ENCODE measurements around the gene SDR39U1.

SDR39U1 gene

DNA sequence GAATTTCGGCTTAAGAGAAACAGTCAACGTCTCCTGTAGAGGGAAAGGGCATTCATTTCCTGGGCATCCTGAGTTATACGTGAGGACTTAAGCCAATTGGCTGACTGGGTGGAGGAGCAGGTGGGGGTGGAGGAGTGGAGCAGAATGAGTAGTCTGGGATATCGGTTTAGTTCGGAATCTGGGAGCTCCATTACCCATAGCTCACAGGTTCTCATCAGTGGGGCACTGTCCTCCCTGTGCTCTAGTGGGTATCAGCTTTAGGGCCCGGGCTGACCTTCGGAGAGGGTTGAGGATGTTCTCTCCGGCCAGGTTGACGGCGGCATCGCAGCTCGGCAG lies 704 bp downstream of the SDR39U1 start:
- no peak for DNase-seq

DNA sequence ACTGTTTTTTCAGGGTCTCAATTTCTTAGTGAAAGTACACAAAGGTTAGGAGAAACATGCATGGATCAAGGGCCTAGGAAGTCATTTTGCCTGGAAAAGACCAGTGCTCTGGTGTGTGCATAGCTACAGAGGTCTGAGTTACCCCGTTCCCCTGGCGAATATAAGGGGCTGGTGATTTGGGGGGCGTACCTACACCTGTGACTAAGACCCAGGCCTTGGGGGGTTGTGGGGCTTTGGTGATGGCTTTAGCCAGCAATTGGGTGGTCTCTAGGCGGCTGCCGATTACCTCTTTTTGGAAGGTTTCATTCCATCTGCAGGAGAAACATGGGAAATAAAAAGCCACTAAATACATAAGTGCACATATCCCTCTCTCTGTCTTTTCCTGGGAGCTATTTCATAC lies 1.1 kb downstream of the SDR39U1 start:
- no peak for DNase-seq

DNA sequence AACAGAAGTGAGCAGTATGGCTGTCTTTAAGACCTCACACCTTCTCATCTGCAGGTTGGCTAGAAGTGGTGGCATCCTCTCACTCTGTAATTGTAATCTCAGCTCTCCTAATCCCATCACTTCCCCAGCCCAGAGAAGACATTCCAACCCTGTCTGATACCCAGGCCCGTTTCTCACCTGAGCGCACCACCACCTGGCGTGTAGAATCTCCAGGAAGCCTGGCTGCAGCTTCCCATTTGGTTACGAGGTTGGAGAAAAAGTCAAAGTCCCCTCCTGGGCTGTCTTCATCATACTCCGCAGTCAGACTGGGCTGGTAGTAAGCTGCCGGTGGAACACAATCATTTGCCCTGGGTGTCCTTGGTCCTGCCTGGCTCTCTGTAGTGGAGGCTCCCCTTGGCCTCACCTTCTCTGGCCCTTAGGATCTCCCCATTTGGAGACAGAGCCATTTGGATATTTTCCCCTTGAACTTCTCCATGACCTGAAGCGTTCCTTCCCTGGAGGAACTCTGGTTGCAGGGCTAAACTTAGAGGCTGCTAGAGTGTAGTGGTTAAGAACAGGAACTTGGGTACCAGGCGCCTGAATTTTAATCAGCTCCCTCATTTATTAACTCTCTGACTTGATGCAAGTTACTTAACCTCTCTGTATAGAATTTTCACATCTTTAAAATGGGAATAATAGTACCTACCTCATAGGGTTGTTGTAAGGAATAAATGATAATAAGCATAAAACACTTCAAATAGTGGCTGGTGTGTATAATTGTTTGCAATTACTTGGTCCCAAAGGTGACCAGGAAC lies 1.8 kb downstream of the SDR39U1 start:
- no peak for DNase-seq

DNA sequence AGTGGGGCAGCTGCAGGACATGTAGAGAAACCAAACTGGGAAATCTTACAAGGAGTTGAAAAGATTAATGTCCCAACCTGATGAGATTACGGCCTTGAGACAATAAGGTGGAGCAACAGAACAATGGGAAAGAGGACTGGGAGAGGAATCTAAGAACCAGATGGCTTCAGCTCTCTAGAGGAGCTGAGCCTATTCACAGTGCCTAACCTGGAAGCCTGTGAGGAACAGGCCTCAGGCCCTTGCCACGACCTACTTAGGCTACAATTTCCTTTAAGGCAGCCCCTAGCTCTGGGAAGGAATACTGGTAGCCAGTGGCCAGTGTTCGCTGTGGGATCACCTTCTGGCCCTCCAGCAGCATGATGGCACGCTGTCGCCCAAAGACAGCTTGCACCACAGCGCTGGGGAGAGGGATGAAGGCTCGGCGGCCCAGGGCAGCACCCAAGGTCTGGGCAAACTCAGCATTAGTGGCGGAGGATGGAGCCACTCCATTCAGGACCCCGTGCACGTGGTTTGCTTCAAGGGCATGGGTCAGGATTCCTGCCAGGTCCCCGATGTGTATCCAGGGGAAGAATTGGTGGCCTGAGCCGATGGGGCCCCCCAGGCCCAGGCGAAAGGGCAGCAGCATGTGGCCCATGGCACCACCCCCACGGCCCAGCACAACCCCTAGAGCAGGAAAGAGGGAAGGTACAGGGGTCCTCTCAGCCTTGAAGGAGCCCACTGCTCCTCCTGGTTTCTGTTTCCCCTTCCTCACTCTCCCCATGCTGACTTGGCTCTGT lies 2.6 kb downstream of the SDR39U1 start:
- DNase-seq = no peak

DNA sequence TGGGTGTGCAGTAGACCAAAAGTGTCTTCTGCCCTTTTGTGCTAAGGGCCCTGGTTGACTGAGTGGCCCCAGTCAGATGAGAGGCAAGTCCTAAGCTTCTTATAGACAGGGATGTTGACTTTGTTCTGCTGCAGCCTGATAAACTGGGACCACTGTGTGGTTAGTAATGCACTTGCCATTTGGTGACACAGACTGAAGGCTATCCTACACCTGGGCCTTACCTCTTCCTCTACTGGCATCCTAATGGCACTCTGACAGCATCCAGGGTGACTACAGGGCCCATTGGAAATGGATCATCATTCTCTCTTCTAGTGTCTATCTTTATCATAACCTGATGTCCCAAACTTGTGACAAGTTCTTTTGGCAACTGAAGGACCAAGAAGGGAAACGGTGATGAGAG lies 3.3 kb downstream of the SDR39U1 start:
- DNase-seq = no peak

DNA sequence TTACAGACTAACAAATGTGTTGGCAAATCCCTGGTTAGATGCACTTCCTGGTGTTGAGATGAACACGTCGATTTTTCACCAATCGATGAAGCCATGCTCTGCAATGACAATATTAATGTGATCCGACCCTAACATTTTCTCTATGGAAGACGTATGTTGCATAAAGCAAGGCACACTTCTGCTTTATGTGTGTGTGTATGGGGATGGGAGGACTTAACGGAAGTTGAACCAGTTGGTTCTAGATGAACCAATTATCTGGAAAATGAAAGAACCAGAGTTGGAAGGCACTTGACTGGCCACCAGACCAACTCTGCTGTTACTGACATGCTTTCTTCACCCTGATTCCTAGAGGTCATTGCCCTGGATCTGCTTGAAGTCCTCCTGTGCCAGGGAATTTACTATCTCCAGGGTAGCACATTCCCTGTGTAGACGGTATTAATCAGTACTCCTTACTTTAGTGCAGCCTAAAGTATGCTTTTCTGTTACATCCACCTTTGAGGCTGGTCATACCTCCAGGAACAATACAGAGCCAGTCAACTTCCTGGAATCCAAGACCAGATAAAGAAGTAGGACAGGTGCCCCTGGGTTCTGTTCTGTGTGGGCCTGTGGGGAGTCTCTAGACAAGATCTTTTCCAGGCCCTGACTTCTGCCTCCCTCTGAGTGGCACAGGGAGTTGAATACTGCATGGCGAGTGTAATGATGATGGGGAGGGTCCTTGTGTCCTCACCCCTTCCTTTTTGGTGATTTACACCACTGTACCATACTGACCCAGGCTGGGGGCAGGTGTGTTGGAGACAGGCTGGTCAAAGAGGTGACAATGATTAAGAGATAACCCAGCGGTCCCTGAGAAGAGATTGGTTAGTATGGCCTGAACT lies 4.1 kb downstream of the SDR39U1 start:
- no peak for DNase-seq

DNA sequence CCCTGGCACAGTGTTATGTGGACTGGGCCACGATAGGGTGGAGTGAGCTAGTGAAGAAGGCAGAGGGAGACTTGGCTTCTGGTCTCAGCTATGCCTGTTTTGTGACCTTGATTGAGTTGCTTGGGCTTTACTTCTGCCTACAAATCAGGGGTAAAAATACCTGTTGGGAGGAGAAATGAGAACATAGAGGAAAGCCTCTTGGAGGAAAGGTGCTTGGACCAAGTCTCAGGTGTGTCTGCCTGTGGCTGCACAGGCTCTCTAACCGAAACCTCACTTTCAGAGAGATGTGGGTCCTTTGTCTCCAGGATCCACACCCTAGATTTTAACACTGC lies 4.9 kb downstream of the SDR39U1 start:
- DNase-seq = no peak

DNA sequence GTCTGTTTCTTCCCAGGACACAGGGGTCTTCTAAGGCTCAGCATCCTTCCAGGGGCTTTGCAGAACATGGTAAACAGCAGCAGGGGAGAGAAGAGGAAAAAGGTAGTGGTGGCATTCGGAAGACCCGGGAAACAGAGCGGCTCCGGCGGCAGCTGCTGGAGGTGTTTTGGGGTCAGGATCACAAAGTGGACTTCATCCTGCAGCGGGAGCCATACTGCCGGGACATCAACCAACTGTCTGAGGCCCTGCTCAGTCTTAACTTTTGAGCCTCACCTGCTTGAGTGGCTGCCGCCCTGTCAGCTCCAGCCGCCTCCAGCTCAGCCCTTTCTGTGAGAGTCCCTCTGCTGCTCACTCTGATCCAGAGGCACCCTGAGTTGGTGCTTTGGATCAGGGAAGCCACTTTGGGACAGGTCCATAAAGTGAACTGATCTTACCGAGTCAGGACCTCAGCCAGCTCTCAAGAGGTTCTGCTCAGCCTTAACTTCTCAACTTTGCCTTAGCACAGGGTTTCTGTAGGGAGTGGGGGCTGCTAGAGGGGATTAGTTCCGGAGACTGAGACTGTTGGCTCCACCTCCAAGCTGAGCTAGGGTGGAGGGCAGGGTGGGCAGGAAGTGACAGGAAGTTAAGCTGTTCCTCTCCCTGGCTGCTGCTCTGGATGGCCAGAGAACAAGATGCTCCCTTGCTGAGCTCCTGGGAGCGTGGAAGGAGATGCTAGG lies 5.4 kb downstream of the SDR39U1 start:
- DNase-seq = no peak

DNA sequence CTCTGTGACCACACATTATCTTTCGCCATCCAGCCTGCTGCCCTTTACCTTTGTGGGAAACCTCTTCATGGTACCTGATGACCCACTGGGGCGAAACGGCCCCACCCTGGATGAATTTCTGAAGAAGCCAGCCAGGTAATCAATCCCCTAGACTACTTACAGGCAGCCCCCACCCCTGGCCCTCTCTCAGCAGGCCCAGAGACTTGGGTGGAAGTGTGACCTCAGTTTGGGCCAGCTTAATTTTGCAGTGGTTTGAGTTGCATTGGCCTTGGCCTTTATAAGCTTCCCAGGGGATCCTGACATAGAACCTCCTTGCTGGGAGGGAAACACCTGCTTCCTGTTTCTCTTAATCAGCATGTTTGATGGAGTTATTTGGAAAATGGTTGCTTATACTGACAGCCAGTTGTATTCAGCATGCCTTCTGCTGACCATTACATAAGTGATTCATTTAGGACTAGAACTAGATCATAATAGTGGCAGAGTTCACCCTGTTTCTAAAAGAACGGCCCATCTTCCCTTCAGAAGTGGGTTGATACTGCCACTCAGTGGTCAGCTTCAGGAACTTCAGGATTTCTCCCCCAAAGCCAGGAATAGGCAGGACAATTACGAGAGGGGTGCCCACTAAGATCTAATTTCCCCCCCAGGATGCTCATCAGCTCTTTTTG lies 6.1 kb downstream of the SDR39U1 start:
- peak; percentile 40 for DNase-seq

DNA sequence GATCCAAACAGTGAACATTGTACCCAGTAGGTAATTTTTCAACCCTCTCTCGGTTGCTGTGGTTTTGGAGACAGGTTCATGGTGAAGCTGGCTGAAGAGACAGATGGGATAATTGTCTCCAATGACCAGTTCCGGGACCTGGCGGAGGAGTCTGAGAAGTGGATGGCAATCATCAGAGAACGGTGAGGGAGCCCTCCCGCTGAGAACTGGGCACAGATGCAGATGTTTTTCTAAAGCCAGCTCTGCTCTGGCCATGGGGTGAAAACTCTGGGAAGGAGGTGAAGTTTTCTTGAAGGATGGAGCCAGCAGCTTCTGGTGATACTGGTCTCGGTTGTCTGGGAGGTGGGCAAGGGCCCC lies 6.6 kb downstream of the SDR39U1 start:
- DNase-seq = no peak

DNA sequence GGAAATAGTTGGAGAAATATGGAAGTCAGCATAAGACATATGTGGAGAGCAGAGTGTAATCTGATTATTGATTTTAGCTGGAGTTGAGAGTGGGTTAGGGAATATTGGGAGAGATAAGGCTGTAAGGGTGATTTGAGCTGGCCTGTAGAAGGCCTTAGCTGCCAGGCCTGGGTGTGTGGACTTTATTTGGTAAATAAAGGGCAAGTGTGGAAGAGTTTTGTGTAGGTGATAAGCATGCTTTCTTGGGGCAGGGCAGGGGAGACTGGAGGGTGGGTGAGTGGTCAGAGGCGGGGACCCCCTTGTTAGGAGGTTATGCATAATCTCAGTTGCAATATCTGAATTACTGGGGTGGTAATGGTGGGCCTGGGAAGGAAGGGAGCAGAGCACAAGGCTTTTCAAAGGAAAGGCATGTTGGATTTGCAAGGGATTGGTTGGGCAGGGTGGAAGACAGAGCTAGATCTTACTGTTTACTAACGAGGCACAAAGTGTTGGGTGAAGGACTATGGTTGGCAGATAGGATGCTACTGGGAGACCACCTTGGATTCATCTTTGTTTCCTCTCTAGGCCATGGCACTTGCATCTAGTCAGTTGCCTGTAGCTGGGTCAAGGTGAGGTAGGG lies 7.3 kb downstream of the SDR39U1 start:
- DNase-seq = no peak

DNA sequence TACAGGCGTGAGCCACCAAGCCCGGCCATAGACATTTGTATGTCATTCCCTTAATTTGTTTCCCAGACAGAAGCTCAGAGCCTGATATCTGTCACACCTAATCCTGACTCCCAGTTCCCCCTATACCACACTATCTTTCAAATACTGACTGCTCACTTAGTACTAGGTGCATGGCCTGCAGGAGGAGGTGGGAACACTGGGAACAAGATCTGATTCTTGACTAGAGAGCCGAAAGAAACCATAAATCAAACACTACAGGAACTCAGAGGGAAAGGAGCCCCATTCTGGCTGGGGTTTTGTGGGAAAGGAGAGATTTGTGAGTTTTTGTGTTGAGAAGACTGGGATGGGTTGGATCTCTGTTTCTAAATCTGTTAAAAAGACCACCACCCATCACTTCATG lies 7.9 kb downstream of the SDR39U1 start:
- no peak for DNase-seq

DNA sequence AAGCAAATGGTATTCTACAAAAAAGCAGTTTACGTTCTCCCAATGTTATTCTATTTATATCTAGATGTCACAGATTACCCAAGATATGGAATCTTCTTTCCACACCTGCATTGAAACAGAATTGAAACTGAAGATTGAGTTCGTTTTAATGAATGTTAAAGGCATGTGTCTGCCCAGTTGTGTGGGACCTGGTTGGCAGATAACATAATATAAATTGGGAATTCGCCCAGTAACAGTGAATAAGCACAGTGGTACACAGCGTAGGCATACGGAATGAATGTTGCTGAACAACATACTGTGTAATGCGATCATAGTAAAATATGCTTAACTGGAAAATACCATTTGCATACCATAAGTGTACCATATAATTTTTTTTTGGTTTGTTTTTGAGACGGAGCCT lies 8.5 kb downstream of the SDR39U1 start:
- no peak for DNase-seq

DNA sequence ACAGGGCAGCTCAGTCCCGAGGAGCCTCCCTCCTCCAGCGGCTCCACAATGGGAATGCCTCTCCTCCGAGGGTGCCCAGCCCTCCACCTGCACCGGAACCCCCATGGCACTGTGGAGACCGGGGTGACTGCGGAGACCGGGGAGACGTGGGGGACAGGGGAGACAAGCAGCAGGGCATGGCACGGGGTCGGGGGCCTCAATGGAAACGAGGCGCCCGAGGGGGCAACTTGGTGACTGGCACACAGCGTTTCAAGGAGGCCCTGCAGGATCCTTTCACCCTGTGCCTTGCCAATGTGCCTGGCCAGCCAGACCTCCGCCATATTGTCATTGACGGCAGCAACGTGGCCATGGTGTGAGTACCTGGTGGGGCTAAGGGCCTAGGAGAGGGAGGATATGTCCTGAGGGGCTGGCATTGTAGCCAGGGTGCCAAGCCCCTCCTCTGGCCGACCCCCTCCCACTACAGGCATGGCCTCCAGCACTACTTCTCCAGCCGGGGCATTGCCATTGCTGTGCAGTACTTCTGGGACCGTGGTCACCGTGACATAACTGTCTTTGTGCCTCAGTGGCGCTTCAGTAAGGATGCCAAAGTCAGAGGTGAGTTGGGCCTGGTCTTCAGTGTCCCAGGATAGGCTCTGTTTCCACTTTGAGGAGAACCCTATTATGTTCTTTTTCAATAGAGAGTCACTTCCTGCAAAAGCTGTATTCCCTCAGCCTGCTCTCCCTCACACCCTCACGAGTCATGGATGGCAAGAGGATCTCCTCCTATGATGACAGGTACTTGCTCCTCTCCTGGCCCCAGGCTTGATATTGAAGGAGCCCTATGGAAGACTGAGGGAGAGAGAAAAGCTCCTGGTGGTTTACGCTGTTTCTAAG lies 10.1 kb downstream of the SDR39U1 start:
- no peak for DNase-seq

DNA sequence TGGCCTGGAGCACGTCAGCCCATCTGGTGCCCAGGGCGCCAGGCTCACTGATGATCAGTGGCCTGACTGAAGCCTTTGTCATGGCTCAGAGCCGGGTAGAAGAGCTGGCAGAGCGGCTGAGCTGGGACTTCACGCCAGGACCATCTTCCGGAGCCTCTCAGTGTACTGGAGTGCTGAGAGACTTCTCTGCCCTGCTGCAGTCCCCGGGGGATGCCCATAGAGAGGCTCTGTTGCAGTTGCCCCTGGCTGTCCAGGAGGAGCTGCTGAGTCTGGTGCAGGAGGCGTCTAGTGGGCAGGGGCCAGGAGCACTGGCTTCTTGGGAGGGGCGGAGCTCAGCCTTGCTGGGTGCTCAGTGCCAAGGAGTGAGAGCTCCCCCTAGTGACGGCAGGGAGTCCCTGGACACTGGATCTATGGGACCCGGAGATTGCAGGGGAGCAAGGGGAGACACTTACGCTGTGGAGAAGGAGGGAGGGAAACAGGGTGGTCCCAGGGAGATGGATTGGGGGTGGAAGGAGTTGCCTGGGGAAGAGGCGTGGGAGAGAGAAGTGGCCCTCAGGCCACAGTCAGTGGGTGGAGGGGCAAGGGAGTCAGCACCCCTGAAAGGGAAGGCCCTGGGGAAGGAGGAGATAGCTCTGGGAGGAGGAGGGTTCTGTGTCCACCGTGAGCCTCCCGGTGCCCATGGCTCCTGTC lies 10.9 kb downstream of the SDR39U1 start:
- DNase-seq = peak; percentile 27

DNA sequence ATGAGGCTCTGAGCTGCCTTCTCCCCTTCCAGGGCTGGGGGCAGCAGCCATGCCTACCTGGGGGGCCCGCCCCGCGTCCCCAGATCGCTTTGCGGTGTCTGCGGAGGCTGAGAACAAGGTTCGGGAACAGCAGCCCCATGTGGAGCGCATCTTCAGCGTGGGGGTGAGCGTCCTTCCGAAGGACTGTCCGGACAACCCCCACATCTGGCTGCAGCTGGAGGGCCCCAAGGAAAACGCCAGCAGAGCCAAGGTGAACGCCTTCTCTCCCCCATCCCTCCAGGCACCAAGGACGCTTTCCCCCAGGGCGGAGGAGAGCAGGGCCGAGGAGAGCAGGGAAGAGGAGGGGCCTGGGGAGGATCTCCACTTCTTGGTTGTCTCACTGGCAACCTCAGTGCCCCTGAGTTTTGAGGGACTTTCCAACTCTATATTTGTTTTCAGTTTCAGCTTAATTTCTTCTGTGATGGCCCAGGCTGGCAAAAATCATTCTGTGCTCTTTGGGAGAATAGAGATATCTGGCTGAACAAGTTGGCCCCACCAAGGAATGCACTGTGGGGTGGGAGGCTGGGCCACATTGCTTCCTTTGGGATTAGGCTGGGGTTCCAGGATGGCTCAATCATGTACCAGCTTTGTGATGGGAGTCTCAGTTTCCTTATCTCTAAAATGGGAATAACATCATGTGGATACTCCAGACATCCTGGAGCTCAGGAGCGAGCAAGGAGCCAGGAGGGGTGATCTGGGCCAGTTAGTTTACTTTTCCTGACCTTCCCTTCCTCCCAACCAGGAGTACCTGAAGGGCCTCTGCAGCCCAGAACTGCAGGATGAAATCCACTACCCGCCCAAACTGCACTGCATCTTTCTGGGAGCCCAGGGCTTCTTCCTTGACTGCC lies 11.7 kb downstream of the SDR39U1 start:
- DNase-seq = no peak

DNA sequence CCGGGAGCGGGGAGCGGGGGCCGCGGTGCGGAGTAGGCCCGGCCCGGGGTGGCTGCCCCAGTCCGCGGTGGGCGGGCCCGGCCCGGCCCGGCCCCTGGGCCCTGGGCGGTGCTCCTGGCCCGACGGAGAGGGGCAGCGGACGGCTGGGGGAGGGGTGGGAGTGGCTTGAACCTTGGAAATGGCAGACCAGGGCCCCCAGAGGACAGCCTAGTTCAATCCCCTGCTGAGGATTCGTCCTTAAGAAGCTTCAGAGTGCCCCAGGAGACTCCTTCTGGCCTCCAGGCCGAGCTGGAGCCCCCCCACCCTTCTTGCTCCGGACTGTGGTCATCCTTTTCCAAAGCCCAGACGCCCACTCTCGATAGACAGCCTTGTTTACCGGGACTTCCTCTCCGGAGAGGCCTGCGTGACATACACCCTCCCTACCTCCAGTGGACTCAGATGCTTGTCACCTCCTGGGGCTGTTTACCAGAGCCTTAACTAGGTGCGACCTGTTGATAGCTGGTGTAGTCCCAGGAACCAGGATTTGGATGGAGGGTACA lies 12.4 kb downstream of the SDR39U1 start:
- no peak for DNase-seq

DNA sequence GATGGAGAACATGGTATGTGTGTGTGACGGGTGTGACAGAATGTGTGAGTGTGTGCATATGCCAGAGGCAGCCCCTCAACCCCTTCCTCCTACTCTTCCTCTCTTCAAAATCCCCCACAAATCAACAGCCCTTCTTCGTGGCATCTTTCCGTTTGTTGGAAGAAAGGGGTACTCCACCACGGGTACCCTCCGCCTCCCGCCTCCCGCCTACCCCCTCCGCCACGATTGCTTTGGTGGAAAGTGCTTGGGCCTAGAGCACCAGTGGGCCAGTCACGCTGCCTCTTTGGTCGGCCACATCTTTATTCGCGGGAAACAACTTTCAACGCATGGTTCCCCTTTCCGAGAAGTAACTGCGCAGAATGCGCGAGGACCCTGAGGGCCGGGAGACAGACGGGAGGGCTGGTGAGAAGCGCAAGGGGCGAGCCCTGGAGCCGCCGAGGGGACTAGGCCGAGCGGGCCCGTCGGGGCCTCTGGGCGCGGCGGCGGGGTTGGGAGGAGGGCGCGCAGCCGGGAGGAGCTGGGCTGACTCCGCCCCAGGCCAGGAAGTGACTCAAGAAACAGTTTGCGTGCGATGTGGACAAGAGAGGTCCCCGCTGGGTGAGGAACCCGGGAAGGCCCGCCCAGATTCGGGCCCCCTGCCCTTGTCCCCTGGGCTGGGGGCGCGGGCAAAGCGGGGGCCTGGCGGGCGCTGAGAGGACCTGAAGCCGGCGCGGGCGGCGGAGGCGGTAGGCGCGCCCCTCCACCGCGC lies 13.0 kb downstream of the SDR39U1 start, which contains the start of the genes CBLN3 and KHNYN:
TSS of gene CBLN3 (minus strand) at position 274 of the 748 bp plus-strand sequence. CDS start 614 bp downstream, outside the sequence.
TSS of gene KHNYN (plus strand) at position 560 of the 748 bp plus-strand sequence. CDS start 777 bp downstream, outside the sequence.
- DNase-seq = no peak

Data from NCI-H187 treated with DMSO at 0.1 percent for 48 hours (cell line).